Type B pancreatic cell (in vitro differentiated cells): ENCODE results near the gene IDH3A. TPM values are rescaled to one million over a fixed set of nuclear protein-coding genes. Genes with fewer than 3 reads are reported as not detected.

Source experiments
- DNase-seq: peaks from one replicate; pipeline ENCODE4 v3.0.0; 2021; ENCODE audit warnings: mixed read lengths; ENCODE audit not compliant: unreplicated experiment; ENCODE audit errors: extremely low spot score
- H3K27ac Mint-ChIP-seq: 2 replicates; pipeline ENCODE4 v1.8.0; 2021; ENCODE audit warnings: mild to moderate bottlenecking, mixed read lengths
- H3K27me3 Mint-ChIP-seq: 2 replicates; pipeline ENCODE4 v1.8.0; 2021; ENCODE audit warnings: mixed read lengths
- H3K36me3 Mint-ChIP-seq: 2 replicates; pipeline ENCODE4 v1.8.0; 2021; ENCODE audit warnings: mixed read lengths
- H3K4me1 Mint-ChIP-seq: one replicate; pipeline ENCODE4 v1.8.0; 2021; ENCODE audit warnings: mixed read lengths; ENCODE audit not compliant: unreplicated experiment
- H3K4me3 Mint-ChIP-seq: 2 replicates; pipeline ENCODE4 v1.8.0; 2021; ENCODE audit warnings: mild to moderate bottlenecking, mixed read lengths
- H3K9me3 Mint-ChIP-seq: 2 replicates; pipeline ENCODE4 v1.8.0; 2021; ENCODE audit warnings: mixed read lengths
- CTCF ChIP-seq: fragments of 200-600 bp; sonication (generic); conservative IDR thresholded peaks from 2 replicates; pipeline ENCODE4 v1.5.0; 2021; ENCODE audit warnings: antibody characterized with exemption, mild to moderate bottlenecking
- total RNA-seq: library from RNA; stranded (reverse); gene quantifications from 2 replicates; pipeline ENCODE4 v1.2.1, GENCODE V29; 2021; ENCODE audit warnings: low replicate concordance

Gene IDH3A
- total RNA-seq, 1 donor from 2014 or later: 66.5 TPM

- H3K36me3 Mint-ChIP-seq: no peaks in the 10 kb centered on the region
- DNase-seq: peak; percentile 32
- no peaks in the 10 kb centered on the region for H3K9me3 Mint-ChIP-seq
- no peaks in the 10 kb centered on the region for H3K27me3 Mint-ChIP-seq
- H3K4me3 Mint-ChIP-seq: no peak overlapping the region
- peaks cover 23% of the 10 kb centered on the region for H3K4me1 Mint-ChIP-seq
- no peak for TF ChIP-seq CTCF
- H3K27ac Mint-ChIP-seq: peak overlapping the region; percentile 93
These were observed 62.2 kb downstream of the IDH3A start for GRCh38 chr15:78211189-78211921.

DNA sequence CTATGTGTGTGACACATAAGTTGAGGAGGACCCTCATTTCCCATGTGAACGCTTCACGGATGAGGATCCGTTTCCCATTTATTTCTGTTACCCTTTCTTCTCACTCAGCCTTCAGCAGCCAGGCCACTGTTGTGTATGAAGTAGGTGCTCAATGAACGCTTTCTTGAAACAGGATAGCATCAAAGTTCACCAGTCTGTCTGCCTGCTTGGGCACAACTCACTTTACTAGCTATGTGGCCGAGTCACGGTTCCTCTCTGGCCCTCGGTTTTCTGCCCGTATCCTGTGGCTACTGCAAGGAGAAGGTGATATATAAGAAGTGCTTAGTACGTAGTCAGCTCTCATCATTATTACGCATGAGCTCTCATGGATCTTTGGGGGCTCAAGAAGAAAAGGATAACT is 62.8 kb downstream of the IDH3A start:
- Mint-ChIP-seq H3K27me3 (no peaks in the 10 kb centered on the region), H3K4me3 (no peak overlapping the region), H3K4me1 (peaks cover 19% of the 10 kb centered on the region), H3K9me3 (no peaks in the 10 kb centered on the region), H3K27ac (no peak overlapping the region), H3K36me3 (no peaks in the 10 kb centered on the region)
- DNase-seq: peak; percentile 24
- no peak for TF ChIP-seq CTCF

- Mint-ChIP-seq H3K4me3 (no peak overlapping the region), H3K36me3 (no peaks in the 10 kb centered on the region), H3K27me3 (no peaks in the 10 kb centered on the region), H3K27ac (peak overlapping the region; percentile 62), H3K9me3 (no peaks in the 10 kb centered on the region), H3K4me1 (peaks cover 19% of the 10 kb centered on the region)
- no peak for TF ChIP-seq CTCF
- DNase-seq: no peak
These were observed 63.6 kb downstream of the IDH3A start for GRCh38 chr15:78212546-78213424.

DNA sequence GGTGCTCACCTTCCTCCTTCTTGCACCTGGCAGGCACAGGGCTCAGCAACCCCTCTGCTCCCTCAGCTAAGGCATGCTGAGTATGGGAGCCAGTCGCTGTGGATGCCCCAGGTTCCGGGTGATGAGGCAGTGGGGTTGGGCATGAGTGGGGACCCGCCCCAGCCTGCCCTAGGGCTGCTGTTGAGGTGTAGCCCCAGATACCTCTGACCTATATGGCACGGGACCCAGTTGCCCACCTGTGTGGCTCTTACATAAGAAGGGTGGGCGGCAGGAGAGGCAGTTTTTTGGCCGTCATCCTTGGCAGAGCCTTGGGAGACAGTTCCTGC is 64.2 kb downstream of the IDH3A start:
- H3K4me3 Mint-ChIP-seq: no peak overlapping the region
- no peaks in the 10 kb centered on the region for H3K9me3 Mint-ChIP-seq
- H3K27me3 Mint-ChIP-seq: no peaks in the 10 kb centered on the region
- no peaks in the 10 kb centered on the region for H3K36me3 Mint-ChIP-seq
- no peak for DNase-seq
- no peak for TF ChIP-seq CTCF
- no peak overlapping the region for H3K27ac Mint-ChIP-seq
- peaks cover 19% of the 10 kb centered on the region for H3K4me1 Mint-ChIP-seq

GRCh38 chr15:78213956-78214355 is 64.8 kb downstream of the IDH3A start:
- H3K9me3 Mint-ChIP-seq: no peaks in the 10 kb centered on the region

More at GRCh38 chr15:78213956-78214355, 64.8 kb downstream of the IDH3A start:
- no peak for DNase-seq
- no peak for TF ChIP-seq CTCF
- no peaks in the 10 kb centered on the region for H3K36me3 Mint-ChIP-seq
- H3K4me1 Mint-ChIP-seq: peaks cover 19% of the 10 kb centered on the region
- H3K4me3 Mint-ChIP-seq: no peak overlapping the region
- H3K27ac Mint-ChIP-seq: peak overlapping the region; percentile 34
- no peaks in the 10 kb centered on the region for H3K27me3 Mint-ChIP-seq
